NCI-H2081 (cell line): Measurements from ENCODE around the gene MRGPRX4.

ENCODE experiments used
- DNase-seq, 2 experiments: peaks; one replicate each; lab custom pipeline; 2025; lab: John Stamatoyannopoulos, UW

Gene MRGPRX4

GRCh38 chr11:18221274-18221876, 48.7 kb downstream of the MRGPRX4 start:
- no peak for DNase-seq

- no peak for DNase-seq
Observed at GRCh38 chr11:18222814-18223421, 50.3 kb downstream of the MRGPRX4 start.
